IPS DF 4.7 (cell line): ENCODE data around the gene SEPTIN2.
A peak's percentile ranks its signal among the peaks of the same experiment; 100 is the strongest.
"Not testable (repeated sequence)": the region's sequence is repeated elsewhere in the genome, so short reads cannot be mapped to it uniquely, and the experiment has no call there.

Experiments
- DNase-seq: peaks from one replicate; pipeline ENCODE4 v3.0.0-alpha.2; 2013; ENCODE audit warnings: low spot score; ENCODE audit errors: extremely low read depth

The SEPTIN2 gene

DNA sequence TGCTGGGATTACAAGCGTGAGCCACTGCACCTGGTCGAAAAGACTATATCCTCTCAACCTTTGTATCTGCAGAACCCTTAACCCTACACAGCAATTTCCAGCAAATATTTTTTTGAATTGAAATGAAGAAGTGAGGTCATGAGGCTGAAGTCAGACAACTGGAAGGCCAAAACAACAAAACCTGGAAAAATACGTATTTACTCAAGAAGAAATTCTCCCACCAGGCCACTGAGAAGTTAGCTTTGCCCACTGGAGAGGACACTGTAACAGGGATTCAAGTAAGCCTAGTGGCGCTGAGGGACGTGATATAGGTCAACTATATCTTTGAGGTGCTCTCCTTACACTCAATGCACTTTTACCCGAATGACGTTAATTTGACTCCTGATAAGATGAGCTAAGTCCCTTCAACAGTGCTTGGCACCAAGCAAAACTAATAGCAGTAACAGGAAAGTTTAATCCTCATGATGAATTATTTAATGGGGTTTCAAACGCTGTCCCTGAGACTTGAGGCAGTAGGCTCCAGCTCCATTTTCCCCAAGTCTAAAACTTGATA, 2.1 kb upstream of the SEPTIN2 start:
- no peak for DNase-seq

DNA sequence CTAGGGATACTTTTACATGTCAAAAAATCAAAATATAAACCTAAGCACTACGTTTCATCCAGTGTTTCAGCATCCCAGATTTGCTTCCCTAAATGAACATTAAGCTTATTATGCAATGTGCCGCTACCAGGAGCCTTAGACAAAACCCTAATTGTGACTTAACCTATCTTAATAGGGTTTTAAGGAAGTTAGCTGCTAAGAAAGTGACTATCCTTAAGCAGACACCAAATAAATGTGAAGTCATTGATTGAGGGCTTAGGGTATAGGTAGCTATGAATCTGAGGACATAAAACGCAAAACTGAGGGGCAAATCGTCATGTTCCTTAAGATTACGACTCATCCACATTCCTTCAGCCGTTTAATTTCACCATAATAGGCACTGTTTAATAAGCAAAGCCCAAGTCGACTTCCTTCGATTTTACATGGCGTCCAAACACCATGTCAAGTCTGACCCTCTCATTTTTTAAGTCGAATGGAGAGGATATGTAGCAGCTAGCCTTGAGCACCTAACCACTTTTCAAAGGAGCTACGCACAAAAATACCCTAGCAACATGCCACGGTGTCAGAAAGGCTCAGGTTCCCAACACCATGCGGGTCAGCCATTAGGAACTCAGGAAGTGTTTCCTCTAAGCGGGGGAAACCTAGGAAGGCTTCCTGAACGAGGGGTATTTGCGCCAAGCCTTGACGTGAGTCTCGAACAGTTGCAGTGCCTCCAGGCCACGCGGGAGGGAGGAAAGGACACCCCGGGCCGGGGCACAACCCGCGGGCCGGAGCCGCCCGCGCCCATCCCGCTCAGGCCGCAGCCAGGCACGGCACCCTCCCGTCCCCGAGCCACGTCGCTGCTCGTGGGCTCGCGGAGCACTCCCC, 1.3 kb upstream of the SEPTIN2 start:
- no peak for DNase-seq

DNA sequence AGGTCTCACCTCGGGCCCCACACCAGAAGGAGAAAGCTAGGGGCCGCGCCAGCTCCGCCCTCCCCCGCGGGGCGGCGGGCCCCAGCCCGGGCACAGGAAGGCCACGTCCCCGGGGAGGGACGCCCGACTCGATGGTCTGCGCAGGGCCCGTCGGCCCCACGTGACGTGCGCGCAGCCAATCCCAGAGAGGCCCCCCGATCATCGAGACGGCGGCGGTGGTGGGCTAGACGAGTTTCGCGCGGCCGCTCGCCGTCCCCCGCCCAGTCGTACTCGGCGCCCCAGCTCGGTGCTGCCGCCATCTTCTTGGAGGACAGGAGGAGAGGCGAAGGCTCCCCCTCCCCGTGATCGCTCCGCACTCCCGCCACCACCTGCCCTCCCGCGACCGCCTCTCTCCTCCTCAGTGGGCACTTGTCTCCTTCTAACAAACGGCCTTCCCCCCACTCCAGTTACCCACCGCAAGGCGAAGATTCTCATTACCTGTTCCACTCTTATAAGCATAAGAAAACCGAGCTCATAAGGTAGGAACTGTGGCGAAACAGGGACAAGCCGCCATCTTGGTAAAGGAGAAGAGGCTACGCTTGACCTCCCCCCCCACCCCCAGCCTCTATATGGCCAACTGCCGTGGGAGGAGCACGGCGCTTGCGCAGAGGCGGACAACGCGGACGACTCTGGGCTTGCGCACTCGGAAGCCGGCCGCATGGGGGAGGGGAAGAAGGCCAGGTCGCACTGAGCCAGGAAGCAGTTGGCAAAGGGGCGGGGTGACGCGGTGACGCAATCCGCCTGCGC, 439 bp upstream of the SEPTIN2 start, which contains the start of gene HDLBP:
Gene HDLBP, minus strand, starts transcription at position 580 of the 786 bp plus-strand sequence. CDS start 48,803 bp downstream, outside the sequence.
- peak; percentile 94 for DNase-seq

DNA sequence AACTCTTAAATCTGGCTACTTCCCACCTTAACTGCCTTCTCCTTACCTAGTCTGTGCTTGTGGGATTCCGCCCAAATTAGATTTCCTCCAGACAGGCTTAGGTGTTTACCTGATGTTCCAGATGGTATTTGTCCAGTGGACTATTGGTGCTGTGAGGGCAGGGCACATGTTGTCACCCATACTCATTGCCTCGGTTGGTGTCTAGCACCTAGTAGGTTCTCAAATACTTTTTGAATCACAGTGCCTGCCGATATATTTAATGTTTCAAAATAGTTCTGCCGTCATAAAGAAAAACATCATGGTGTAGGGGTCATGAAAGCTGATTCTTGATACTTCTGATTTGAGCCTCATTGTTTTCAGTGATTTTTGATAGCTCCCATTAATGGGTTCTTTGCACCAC, 1.1 kb downstream of the SEPTIN2 start:
- DNase-seq = no peak

DNA sequence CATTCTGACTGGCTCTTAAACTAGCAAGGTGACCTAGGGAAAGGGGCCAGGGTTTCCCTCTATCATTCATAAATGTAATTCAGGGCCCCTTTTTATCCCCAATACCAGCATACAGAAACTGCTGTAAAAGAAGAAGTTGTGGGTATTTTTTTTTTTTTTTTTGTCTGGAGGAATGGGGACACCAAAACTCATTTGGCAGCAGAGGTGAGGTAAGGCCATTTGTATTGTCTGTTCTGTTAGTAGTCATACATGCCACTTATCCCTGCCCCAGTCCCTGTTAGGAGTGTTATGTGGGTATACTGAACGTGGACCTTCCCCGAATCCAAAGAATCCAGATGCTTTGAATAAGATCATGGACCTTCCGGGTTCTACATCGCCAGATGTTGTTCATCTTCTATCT, 1.7 kb downstream of the SEPTIN2 start:
- DNase-seq = no peak

DNA sequence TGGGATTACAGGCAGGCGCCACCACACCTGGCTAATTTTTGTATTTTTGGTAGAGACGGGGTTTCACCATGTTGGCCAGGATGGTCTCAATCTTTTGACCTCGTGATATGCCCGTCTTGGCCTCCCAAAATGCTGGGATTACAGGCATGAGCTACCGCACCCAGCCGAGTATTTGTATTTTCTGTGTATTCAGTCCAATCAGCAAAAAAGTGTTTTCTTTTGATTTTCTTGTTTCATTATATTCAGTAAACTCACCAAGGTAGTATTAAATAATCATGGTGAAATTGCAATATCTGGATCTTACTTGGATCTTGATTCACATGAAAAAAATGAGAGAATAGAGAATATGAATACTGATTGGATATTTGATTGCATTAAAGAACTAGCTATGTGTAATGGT, 3.1 kb downstream of the SEPTIN2 start:
- not testable (repeated sequence) for DNase-seq

DNA sequence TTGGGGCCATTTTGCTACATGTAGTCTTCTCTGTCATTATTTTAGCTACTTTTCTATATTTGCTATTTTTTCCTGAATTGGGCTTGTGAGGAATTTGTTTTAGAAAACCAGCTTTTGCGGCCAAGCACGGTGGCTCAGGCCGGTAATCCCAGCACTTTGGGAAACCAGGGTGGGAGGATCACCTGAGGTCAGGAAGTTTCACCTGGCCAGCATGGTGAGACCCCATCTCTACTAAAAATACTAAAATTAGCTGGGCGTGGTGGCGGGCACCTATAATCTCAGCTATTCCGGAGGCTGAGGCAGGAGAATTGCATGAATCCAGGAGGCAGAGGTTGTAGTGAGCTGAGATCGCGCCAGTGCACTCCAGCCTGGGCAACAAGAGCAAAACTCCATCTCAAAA, 4.7 kb downstream of the SEPTIN2 start:
- DNase-seq = no peak

DNA sequence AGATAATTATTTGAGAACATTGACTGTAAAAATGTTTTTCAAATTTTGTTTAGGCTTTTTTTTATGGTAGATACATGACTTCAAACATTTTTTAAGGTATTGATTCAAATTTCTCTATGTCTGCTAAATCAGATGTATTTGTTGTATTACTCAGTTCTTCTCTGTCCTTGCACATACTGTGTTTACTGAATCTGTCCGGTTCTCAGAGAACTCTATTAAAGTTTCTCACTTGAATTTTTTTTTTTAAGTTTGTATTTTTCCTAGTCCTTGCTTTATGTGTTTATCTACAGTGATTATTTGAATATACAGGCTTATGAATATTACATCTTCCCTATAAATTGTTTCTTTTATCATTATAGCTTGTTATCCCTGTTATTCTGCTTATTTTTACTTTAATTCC, 5.3 kb downstream of the SEPTIN2 start:
- no peak for DNase-seq

DNA sequence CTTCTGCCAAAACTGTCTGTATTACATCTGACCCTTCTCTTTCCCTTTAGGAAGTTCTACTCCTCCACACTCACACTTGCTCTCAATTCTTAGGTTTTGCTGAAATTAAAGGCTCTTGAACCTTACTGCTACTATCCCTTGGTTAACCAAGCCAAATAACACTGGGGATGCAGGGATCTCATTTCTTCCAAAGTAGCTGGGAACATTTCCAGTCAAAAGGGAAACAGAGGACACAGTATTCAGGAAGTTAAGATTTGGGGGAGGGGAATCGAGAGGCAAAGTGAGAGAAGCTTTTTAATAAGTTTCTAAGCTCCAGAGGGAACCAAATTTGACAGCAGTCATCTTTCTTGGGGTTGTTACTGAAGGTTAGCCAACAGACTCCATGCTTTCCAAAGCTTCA, 6.2 kb downstream of the SEPTIN2 start:
- no peak for DNase-seq

DNA sequence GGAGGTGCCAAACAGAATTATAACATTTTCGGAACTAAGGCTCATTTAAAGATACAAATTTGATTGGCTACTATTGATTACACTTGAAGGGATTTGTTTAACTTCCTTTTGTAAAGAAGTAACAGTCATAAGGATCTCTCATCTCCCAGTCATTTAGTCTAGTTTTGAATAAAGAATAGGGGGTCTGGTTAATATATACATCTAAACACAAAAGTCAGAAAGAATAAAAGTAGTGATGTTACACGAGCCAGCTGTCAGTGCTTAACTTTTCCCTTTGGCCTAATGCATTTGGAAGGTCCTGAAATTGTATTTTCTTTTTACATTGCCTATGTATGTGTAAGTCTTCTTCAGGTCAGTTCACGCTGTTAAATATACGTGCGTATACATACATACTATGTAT, 8.1 kb downstream of the SEPTIN2 start:
- no peak for DNase-seq

DNA sequence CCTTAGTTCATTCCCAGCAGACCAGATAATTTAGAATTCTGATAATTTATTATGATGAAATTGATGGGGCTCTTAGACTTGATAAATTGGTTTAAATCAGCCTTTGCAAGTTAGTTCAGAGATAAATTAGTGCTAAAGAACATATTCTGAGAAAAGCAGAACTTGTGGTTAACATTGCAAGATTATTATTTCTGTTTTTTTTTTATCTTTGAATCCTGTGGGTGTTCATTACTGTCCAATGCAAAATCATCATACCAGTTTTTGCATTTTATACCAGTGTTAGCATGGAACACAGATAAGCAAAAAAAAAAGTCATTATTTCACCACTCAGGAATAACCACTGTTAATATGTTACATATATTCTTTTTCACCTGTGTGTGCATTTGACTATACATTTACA, 9.1 kb downstream of the SEPTIN2 start:
- no peak for DNase-seq

DNA sequence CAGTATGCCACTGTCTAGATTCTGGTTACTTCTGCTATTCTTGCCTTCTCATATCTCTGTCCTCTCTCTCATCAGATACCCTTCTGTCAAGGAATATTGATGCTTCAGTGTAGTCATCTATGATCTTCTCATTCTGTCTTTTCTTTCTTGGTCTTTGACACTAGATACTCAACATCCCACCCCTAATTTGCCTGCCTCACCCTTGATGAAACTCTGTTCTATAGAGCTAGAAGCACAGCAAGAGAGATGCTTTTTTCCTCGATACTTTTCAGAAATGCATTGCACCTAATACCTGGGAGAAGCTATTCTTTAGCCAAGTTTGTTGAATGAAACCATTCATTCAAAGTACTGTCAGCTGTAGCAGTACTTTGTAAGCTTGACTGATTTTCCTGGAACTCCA, 9.5 kb downstream of the SEPTIN2 start:
- DNase-seq = no peak

DNA sequence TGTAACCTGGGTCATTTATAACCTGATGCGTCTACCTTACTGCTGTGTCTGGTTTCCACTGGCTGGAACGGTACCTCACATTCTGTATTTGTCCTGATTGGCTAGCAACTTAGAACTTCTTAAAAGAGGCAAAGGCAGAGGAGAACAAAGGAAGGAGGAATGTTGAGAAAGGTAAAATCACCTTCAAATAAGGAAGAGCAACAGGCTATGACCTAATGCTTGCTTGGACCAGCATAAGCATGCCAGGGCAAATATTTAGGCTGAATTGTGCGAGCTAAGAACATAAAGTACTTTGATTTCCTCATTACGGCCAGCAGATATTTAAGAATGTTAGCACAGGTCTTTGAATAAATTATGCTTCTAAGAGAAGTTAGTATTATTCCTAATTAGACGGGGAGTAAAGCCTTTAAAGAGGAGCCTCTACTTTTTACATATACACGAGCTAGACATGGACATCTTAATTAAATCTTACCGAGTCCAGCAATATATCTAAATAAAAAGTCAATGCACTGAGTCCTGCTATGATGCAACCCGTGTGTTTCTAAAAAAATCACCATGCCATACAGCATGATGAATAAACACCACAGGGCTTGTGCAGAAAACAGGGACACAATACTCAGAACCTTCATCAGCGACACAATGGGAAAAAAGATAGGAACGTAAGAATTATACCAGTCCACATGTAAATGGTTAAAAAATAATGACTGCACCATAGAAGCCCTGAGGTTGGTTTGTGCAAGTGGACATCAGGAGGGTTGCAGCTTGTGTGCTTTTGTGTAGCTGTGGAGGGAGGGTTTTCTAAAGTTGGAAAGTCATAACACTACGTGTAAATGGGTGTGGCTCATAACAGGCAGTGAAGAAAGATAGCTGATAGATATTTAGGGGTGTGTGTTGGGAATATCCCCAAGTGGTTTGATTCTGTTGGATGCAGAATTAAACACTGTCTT, 14.2 kb downstream of the SEPTIN2 start:
- DNase-seq = no peak

DNA sequence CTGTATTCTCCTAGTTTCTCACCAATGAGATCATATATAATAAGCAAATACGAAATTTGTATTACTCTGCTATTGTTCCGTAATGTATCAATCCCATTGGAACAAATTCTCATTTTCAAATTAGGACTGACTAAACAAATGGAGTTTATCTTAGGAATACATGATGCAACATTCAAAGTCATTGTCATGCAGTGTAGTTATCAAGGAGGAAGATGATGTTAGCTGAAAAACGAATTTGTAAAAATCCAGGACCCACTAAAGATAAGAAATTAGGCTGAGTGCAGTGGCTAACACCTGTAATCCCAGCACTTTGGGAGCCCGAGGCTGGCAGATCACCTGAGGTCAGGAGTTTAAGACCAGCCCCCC, 14.9 kb downstream of the SEPTIN2 start:
- no peak for DNase-seq

DNA sequence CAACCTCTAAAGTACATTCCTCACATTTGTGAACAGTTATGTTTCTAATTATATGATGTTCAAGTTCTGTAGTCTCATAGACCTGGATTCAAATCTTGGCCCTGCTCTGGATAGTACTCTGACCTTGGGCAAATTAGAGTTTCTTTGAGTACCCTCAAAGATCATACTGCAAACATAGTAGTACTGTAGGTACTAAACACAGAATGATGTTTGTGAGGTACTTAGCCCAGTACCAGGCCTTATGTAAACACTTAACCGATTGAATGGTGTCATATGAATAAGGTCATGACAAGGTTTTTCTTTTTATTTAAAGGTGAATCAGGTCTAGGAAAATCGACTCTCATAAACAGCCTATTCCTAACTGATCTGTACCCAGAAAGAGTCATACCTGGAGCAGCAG, 19.1 kb downstream of the SEPTIN2 start:
- no peak for DNase-seq

DNA sequence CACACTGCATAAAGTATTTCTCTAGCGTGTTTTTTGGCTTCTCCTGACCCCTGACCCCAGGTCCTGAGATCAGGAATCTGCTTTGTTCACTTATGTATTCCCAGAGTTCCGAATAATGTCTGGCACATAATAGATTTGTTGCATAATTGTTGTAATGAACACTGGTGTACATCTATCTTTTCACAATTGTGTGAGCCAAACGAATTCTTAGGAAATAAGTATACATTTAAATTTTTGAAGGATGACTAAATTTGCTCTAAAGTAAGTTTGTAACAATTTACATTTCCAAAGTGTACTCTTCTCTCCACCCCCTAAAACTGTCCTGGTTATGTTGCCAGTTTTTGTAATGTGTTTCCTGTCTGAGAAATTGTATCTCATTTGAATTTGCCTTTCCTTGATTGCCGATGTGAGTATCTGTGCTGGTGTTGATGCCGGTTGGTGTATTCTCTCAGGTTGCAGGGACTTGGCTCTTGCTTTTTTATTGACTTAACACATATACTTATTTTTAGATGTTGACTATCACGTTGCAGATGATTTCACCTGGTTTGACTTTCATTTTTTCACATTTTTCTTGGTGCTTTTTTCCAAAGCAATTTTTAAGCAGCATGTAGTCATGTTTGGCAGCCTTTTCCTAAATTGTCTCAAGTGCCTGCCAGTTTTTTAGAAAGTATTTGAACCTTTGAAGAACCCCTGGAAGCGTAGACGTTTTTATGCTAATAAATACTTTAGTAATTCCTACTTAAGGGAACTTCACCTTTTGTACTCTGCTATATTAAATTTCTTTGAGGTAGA, 24.3 kb downstream of the SEPTIN2 start:
- DNase-seq = no peak

DNA sequence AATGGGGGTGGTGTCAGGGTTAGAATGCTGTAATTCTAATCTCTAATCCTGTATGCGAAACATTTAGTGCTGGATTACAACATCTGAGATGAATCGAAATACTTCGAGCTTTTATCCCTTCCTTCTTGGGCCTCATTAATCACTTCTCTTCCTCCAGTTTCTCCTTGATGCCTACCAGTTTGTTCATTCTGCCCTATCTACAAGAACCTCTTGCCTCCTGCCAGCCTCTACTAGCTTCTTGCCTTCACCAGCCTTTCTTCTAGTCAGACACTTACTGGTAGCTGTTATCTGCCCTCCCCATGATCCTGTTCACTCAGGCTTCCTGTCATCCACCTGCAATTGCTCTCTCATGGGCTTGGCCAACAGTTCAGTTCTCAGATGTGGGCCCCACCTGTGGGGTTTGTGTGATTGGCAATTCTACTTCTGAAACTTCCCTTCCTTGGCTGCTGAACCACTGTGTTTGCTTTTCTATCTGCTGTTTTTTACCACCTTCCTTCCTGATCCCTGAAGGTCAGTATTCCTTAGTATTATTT, 25.0 kb downstream of the SEPTIN2 start:
- DNase-seq = no peak

DNA sequence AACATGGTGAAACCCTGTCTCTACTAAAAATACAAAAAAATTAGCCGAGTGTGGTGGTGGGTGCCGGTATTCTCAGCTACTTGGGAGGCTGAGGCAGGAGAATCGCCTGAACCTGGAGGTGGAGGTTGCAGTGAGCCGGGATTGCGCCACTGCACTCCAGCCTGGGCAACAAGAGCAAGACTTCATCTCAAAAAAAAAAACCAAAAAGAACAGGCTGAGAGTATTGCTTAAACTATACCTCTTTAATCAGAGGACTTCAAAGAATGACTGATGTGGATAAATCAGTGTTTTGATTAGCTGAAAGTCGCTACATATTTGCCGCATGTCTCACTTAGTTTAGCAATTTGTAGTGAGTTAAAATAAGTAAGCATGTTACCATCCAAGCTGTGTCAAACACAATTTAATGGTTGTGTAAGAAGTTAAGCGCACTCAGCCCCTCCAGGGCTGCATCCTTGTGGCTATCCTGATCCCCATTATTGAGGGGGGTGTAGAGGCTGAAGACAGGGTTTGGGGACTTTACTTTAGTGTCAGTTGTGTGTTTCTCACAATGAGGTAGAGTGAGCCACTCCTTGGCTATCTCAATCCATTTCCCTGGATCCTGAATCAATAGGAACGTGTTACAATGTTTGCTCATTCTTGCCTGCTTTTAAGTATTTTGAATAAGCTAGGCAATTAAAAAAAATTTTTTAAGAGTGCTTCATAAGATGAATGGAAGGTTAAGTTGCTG, 29.4 kb downstream of the SEPTIN2 start:
- DNase-seq = no peak

DNA sequence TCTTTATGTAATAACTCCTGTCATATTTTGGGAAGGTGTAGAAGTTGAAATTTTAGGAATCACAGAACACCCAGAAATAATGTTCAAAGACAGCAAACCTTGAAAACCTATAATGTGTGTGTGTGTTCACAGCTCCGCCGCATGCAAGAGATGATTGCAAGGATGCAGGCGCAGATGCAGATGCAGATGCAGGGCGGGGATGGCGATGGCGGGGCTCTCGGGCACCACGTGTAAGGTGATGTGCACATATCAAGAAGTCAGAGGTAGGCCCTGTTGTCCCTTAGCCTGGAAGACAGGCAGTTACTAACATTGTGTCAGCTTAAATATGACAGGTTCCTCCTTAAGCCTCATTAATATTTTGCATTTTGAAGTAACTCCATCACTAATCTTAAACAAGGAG, 34.2 kb downstream of the SEPTIN2 start:
- no peak for DNase-seq

DNA sequence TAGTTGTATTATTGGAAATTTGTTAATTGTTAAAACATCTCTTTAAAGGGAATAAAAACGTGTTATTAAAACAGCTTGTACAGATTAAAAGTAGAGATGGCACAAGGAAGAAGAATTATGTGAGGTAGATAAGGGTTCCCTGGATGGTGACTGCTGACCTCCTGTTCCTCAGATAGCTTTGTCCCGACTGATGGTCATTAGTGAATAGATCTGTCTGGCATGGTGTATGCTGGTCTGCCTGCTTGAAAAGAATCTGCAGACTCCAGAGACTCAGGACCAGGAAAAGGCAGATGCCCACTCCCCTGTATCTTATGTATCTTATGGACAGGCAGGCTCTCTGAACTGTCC, 34.8 kb downstream of the SEPTIN2 start:
- no peak for DNase-seq
